Ovary (tissue), 9 donors: ENCODE data around the gene SERAC1. TPM values are rescaled to one million over a fixed set of nuclear protein-coding genes. Genes with fewer than 3 reads are reported as not detected.

Source experiments
- DNase-seq, 5 donors: peaks; one replicate each; pipeline ENCODE4 v3.0.0-alpha.2; 2019 to 2020
- H3K27ac ChIP-seq, 2 donors: fragments of 200-600 bp; one replicate each; pipeline versions ENCODE4 v1.5.1 to v1.8.0; 2019 to 2022
- H3K27me3 ChIP-seq: fragments of 200-600 bp; one replicate; pipeline ENCODE4 v1.8.0; 2022
- H3K36me3 ChIP-seq: fragments of 200-600 bp; sonication (generic); one replicate; pipeline ENCODE4 v1.5.1; 2019
- H3K4me1 ChIP-seq: one replicate; pipeline ENCODE4 v1.8.1; 2013; ENCODE audit warnings: mild to moderate bottlenecking, moderate library complexity; ENCODE audit not compliant: insufficient read depth
- H3K4me3 ChIP-seq: fragments of 200-600 bp; sonication (generic); one replicate; pipeline ENCODE4 v1.5.1; 2017
- H3K9me3 ChIP-seq, 2 donors: fragments of 200-600 bp in 1 of 2; sonication (generic) in 1 of 2; one replicate each; pipeline versions ENCODE4 v1.5.1 to v1.8.1; 2013 to 2019; ENCODE audit warnings: mild to moderate bottlenecking in 1 of 2, moderate library complexity in 1 of 2
- CTCF ChIP-seq, 3 donors: fragments of 450-650 bp in 2 of 3; fragments of 200-600 bp in 1 of 3; IDR thresholded peaks; one replicate each; pipeline versions ENCODE4 v1.5.1 to v1.8.0; 2016 to 2022; ENCODE audit warnings: antibody characterized with exemption in 3 of 3, mild to moderate bottlenecking in 1 of 3
- EP300 ChIP-seq: sonication (generic); formaldehyde crosslinking; IDR thresholded peaks from one replicate; pipeline ENCODE4 v1.6.1; 2017; ENCODE audit warnings: antibody characterized with exemption
- POLR2A ChIP-seq: fragments of 450-650 bp; IDR thresholded peaks from one replicate; pipeline ENCODE4 v1.6.1; 2017; ENCODE audit warnings: antibody characterized with exemption, mild to moderate bottlenecking, moderate library complexity
- WGBS, 3 donors: extraction: QIAGEN DNeasy Blood & Tissue Kit in 1 of 3; methylation state at CpG; one replicate each; pipeline versions ENCODE4 v1.1.5 to v1.1.7; 2013 to 2017; 5-methylcytosine and 5-hydroxymethylcytosine counted together
- intact Hi-C, 4 donors: fragments of 100-400 bp; cut with DNase I; formaldehyde crosslinking; loops; one replicate each; pipeline versions ENCODE4 v1.11.0 to v1.15.1; 2022 to 2023
- polyA plus RNA-seq, 2 donors: library from polyadenylated mRNA; stranded (reverse); fragments of 200-250 nt in 1 of 2; fragments of 350-450 nt in 1 of 2; fragmentation: Illumina TruSeq in 1 of 2; extraction: RNeasy Lipid Tissue Mini Kit (QIAGEN cat#74804) in 1 of 2; gene quantifications; one replicate each; pipeline ENCODE4 v1.2.3, GENCODE V29; 2013 to 2014
- total RNA-seq, 7 donors: library from RNA; depleted of rRNA in 2 of 7; stranded (reverse); fragments of >200 nt in 2 of 7; fragmentation: NEBNext Ultra II Directional in 3 of 7; extraction: Animal tissue kit (Norgen Biotek cat#: 25700) in 3 of 7; gene quantifications; one replicate each; pipeline versions ENCODE4 v1.1.0 to v1.2.4, GENCODE V29; 2016 to 2023
- donor health status: DM: no; HTN: no; CAD: no; lungs with moderate emphysema.
- donor health status: DM: no; HTN: no; CAD: no.
- donor health status: Bipolar disorder and iron deficiency.
- donor health status: DM: yes; HTN: yes; CAD: no.
- donor health status: DM: no; HTN: no; CAD: no.
- donor health status: DM: yes; HTN: yes; CAD: no.

Gene SERAC1
- total and polyA plus RNA-seq, 9 donors = 3.7 to 11.9 (median 6.3) TPM

DNA sequence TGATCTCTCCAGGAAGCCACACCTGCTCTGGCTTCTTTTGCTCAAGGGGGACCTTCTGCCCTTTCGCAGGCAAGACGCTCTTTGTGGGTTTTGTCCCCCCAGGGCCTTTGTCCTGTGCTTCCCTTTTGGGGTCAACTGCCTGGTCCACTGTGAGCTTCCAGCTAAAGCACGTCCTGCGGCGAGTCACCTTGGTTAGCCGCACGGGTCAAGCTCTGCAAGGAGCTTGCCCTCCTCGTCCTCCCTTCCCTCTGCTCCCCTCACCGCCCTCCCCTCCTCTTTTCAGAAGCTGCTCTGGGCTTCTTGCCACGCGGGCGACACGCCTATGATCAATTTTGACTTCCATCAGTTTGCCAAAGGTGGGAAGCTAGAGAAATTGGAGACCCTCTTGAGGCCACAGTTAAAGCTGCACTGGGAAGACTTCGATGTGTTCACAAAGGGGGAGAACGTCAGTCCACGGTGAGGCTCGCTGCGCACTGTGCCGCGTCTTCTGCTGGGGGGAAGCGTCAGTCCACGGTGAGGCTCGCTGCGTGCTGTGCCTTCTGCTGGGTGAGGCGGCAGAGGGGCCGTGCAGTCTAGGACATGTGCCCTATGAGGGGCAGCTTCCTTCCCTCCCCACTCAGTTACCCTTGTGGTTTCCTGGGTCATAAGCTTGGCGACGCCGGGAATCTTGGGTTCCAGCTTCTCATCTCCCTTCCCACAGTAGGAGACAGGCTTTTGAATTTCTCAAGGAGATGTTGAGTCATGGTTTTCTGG is 106.2 kb downstream of the SERAC1 start:
- H3K36me3 ChIP-seq = no peaks in the 10 kb centered on the region
- no peaks in the 10 kb centered on the region for H3K9me3 ChIP-seq
- WGBS, 3 donors = 96 to 97% (median 96%) methylated on average over 29 of the region's 29 CpGs
- no peak overlapping the region for H3K4me3 ChIP-seq
- peaks cover 11% of the 10 kb centered on the region for H3K4me1 ChIP-seq
- no peak overlapping the region for H3K27ac ChIP-seq
- no peak for TF ChIP-seq POLR2A
- TF ChIP-seq EP300 = no peak
- TF ChIP-seq CTCF (IDR thresholded peaks at IDR 0.05) = no peak
- DNase-seq = peak in 1 of 5 donors; percentile 33
- H3K27me3 ChIP-seq = no peaks in the 10 kb centered on the region
- intact Hi-C loops = loop anchor here in 1 of 4 donors (10.0 kb wide), 1 partner anchor 77 kb away; the partner anchor contains the start of gene SYNJ2

DNA sequence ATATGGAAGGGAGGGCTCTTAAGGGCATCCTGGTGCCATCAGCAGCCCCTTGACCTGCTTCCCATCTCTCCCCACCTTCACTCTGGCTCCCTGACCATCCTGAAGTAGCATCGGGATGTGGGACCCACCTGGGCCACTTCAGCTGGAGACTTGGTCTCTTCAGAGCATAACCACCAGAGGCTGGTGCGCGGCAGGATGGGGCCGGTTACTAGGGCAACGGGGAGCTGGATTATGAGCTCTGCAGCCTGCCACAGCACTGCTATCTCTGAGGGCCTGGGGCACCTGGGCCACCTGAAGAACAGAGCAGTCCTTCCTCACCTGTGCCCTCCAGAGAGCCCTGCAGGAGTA is 106.7 kb downstream of the SERAC1 start:
- Histone ChIP-seq H3K36me3 (no peaks in the 10 kb centered on the region), H3K27me3 (no peaks in the 10 kb centered on the region), H3K9me3 (no peaks in the 10 kb centered on the region), H3K4me3 (no peak overlapping the region), H3K4me1 (peaks cover 11% of the 10 kb centered on the region), H3K27ac (no peak overlapping the region)
- DNase-seq = peak in 1 of 5 donors; percentile 37
- WGBS, 3 donors = 88 to 98% (median 93%) methylated on average over 5 of the region's 5 CpGs
- intact Hi-C loops = loop anchor here in 1 of 4 donors (10.0 kb wide), 1 partner anchor 77 kb away; the partner anchor contains the start of gene SYNJ2
- TF ChIP-seq CTCF (IDR thresholded peaks at IDR 0.05) (no peak), EP300 (no peak), POLR2A (no peak)

GRCh38 chr6:158060455-158061360 is 107.4 kb downstream of the SERAC1 start:
- H3K9me3 ChIP-seq = no peaks in the 10 kb centered on the region
- TF ChIP-seq POLR2A (no peak), EP300 (no peak), CTCF (IDR thresholded peaks at IDR 0.05) (no peak)
- peak; percentile 59 to 77 (median 70) for DNase-seq
- H3K27me3 ChIP-seq = no peaks in the 10 kb centered on the region
- H3K4me3 ChIP-seq = no peak overlapping the region
- WGBS, 3 donors = 46 to 53% (median 46%) methylated on average over 11 of the region's 11 CpGs
- peak overlapping the region in 1 of 2 donors; percentile 70 for H3K27ac ChIP-seq
- intact Hi-C loops = loop anchor here in 1 of 4 donors (10.0 kb wide), 1 partner anchor 76 kb away; the partner anchor contains the start of gene SYNJ2
- no peaks in the 10 kb centered on the region for H3K36me3 ChIP-seq
- H3K4me1 ChIP-seq = peaks cover 11% of the 10 kb centered on the region

Other genes with a start within 250 kb of the SERAC1 start
- gene SYNJ2, start 186.4 kb downstream of the SERAC1 start, total RNA-seq = 10 to 100 TPM in 4 of 7 donors, 1 to 10 TPM in 3; 4.5 to 18.7 (median 10.0) TPM
- gene SYNJ2, start 186.4 kb downstream of the SERAC1 start, polyA plus RNA-seq = 1 to 10 TPM; 3.6 to 7.5 TPM
- gene GTF2H5, start 88 bp upstream of the SERAC1 start, total RNA-seq = 10 to 100 TPM in 5 of 7 donors, 1 to 10 TPM in 2; 2.1 to 22.3 (median 18.0) TPM
- gene GTF2H5, start 88 bp upstream of the SERAC1 start, polyA plus RNA-seq = 10 to 100 TPM in 1 of 2 donors, 1 to 10 TPM in 1; 7.4 to 31.2 TPM
- gene TULP4, start 144.2 kb upstream of the SERAC1 start, total RNA-seq = 100 to 1,000 TPM in 2 of 7 donors, 10 to 100 TPM in 5; 64.6 to 152 (median 92.9) TPM
- 1 to 10 TPM; 7.5 to 8.5 TPM for gene TULP4, start 144.2 kb upstream of the SERAC1 start, polyA plus RNA-seq